Adrenal gland (tissue), 12 donors: ENCODE measurements around the gene CEP131. TPM values are rescaled to one million over a fixed set of nuclear protein-coding genes. Genes with fewer than 3 reads are reported as not detected.

Source experiments
- DNase-seq, 7 donors: peaks; one replicate each; pipeline ENCODE4 v3.0.0-alpha.2; 2019 to 2020
- H3K27ac ChIP-seq, 5 donors: fragments of 200-600 bp; sonication (generic) in 4 of 5; 1 replicate in 3 of 5; 2 replicates in 2 of 5; pipeline versions ENCODE4 v1.5.1 to v1.8.0; 2016 to 2020; ENCODE audit warnings: mild to moderate bottlenecking in 1 of 5
- H3K27me3 ChIP-seq: fragments of 200-600 bp; 2 replicates; pipeline ENCODE4 v1.8.0; 2021
- H3K36me3 ChIP-seq, 2 donors: fragments of 200-600 bp; replicated peaks in 1 of 2; 1 replicate in 1 of 2; 2 replicates in 1 of 2; pipeline versions ENCODE4 v1.5.1 to v1.8.0; 2018 to 2022
- H3K4me1 ChIP-seq, 2 donors: fragments of 200-600 bp; replicated peaks in 1 of 2; 1 replicate in 1 of 2; 2 replicates in 1 of 2; pipeline versions ENCODE4 v1.5.1 to v1.8.0; 2018 to 2021
- H3K4me3 ChIP-seq, 4 donors: fragments of 200-600 bp; sonication (generic) in 3 of 4; one replicate each; pipeline ENCODE4 v1.5.1; 2016 to 2018
- H3K9me3 ChIP-seq, 3 donors: fragments of 200-600 bp; sonication (generic) in 1 of 3; replicated peaks in 1 of 3; 1 replicate in 2 of 3; 2 replicates in 1 of 3; pipeline versions ENCODE4 v1.5.1 to v1.8.0; 2016 to 2021
- CTCF ChIP-seq, 6 experiments: fragments of 450-650 bp in 4 of 6; fragments of 200-600 bp in 2 of 6; sonication (generic) in 1 of 6; IDR thresholded peaks; 1 replicate in 5 of 6; 2 replicates in 1 of 6; pipeline versions ENCODE4 v1.5.1 to v1.8.0; 2016 to 2021; ENCODE audit warnings: antibody characterized with exemption in 6 of 6, mild to moderate bottlenecking in 2 of 6, moderate library complexity in 1 of 6
- POLR2A ChIP-seq, 2 donors: fragments of 450-650 bp; IDR thresholded peaks; one replicate each; pipeline ENCODE4 v1.6.1; 2017; ENCODE audit warnings: antibody characterized with exemption in 2 of 2, mild to moderate bottlenecking in 2 of 2, moderate library complexity in 1 of 2
- WGBS, 4 donors: extraction: QIAGEN DNeasy Blood & Tissue Kit in 2 of 4; methylation state at CpG; one replicate each; pipeline versions ENCODE4 v1.1.5 to v1.1.7; 2013 to 2017; 5-methylcytosine and 5-hydroxymethylcytosine counted together
- intact Hi-C, 2 donors: fragments of 100-400 bp; cut with DNase I; formaldehyde crosslinking; loops; one replicate each; pipeline versions ENCODE4 v1.14.1 to v1.15.0; 2022 to 2023
- polyA plus RNA-seq, 3 donors: library from polyadenylated mRNA; stranded (reverse); fragments of 200-250 nt in 2 of 3; fragments of 350-450 nt in 1 of 3; fragmentation: Illumina TruSeq in 1 of 3; extraction: RNeasy Lipid Tissue Mini Kit (QIAGEN cat#74804) in 1 of 3; gene quantifications; one replicate each; pipeline ENCODE4 v1.2.3, GENCODE V29; 2013 to 2014
- total RNA-seq, 9 donors: library from RNA; depleted of rRNA in 4 of 9; stranded (reverse); fragments of >200 nt in 4 of 9; fragments of 120-200 nt in 1 of 9; fragmentation: NEBNext Ultra II Directional in 1 of 9; extraction: Animal tissue kit (Norgen Biotek cat#: 25700) in 1 of 9; gene quantifications; one replicate each; pipeline versions ENCODE4 v1.1.0 to v1.2.4, GENCODE V29; 2013 to 2023
- donor health status: healthy with polysubstance abuse.
- donor health status: Bipolar disorder and iron deficiency.
- donor health status: DM: yes; HTN: yes; CAD: no.
- donor health status: DM: no; HTN: no; CAD: no.
- donor health status: DM: no; HTN: no; CAD: no.
- donor health status: DM: yes; HTN: yes; CAD: no.

The CEP131 gene
- total and polyA plus RNA-seq, 12 donors = 0.81 to 55.8 (median 8.2) TPM

GRCh38 chr17:81245024-81245664 lies 22.4 kb upstream of the CEP131 start:
- no peak overlapping the region for H3K4me3 ChIP-seq
- intact Hi-C loops = no loop called here
- 66 to 78% (median 73%) methylated on average over 9 to 25 of the region's 25 CpGs for WGBS, 4 donors
- no peak overlapping the region for H3K27ac ChIP-seq
- DNase-seq = no peak
- H3K27me3 ChIP-seq = no peaks in the 10 kb centered on the region
- no peak for TF ChIP-seq CTCF (IDR thresholded peaks at IDR 0.05)
- no peak for TF ChIP-seq POLR2A (IDR thresholded peaks at IDR 0.05)
- H3K36me3 ChIP-seq = peaks cover 0 to 7% of the 10 kb centered on the region in 2 donors
- no peaks in the 10 kb centered on the region for H3K9me3 ChIP-seq
- H3K4me1 ChIP-seq = peaks cover 4 to 7% of the 10 kb centered on the region in 2 donors

GRCh38 chr17:81244358-81245023 lies 21.7 kb upstream of the CEP131 start:
- no peaks in the 10 kb centered on the region for H3K27me3 ChIP-seq

GRCh38 chr17:81243333-81243664 lies 20.5 kb upstream of the CEP131 start:
- no peak for DNase-seq
- intact Hi-C loops = loop anchor here in 1 of 2 donors (5.0 kb wide), 1 partner anchor 101 kb away; no protein-coding TSS in a partner anchor

More at GRCh38 chr17:81244358-81245023, 21.7 kb upstream of the CEP131 start:
- Histone ChIP-seq H3K4me1 (peaks cover 8 to 11% of the 10 kb centered on the region in 2 donors), H3K36me3 (peaks cover 0 to under 1% of the 10 kb centered on the region in 2 donors), H3K4me3 (no peak overlapping the region), H3K27ac (no peak overlapping the region), H3K9me3 (no peaks in the 10 kb centered on the region)
- no peak for DNase-seq
- intact Hi-C loops = loop anchor here in 1 of 2 donors (5.0 kb wide), 1 partner anchor 102 kb away; no protein-coding TSS in a partner anchor
- TF ChIP-seq CTCF (IDR thresholded peaks at IDR 0.05) (no peak), POLR2A (IDR thresholded peaks at IDR 0.05) (no peak)
- 75 to 80% (median 77%) methylated on average over 16 to 24 of the region's 24 CpGs for WGBS, 4 donors

More at GRCh38 chr17:81243333-81243664, 20.5 kb upstream of the CEP131 start:
- no peaks in the 10 kb centered on the region for H3K36me3 ChIP-seq
- H3K27me3 ChIP-seq = no peaks in the 10 kb centered on the region
- H3K9me3 ChIP-seq = no peaks in the 10 kb centered on the region
- no peak overlapping the region for H3K4me3 ChIP-seq
- no peak overlapping the region for H3K27ac ChIP-seq
- 52 to 62% (median 58%) methylated on average over 10 of the region's 10 CpGs for WGBS, 4 donors
- TF ChIP-seq CTCF (IDR thresholded peaks at IDR 0.05) = no peak
- no peak for TF ChIP-seq POLR2A (IDR thresholded peaks at IDR 0.05)
- peaks cover 8 to 11% of the 10 kb centered on the region in 2 donors for H3K4me1 ChIP-seq
